SK-N-MC (cell line): ENCODE data around the gene WDR41.
"Not testable (repeated sequence)": the region's sequence is repeated elsewhere in the genome, so short reads cannot be mapped to it uniquely, and the experiment has no call there.

Source experiments
- DNase-seq: peaks from one replicate; pipeline ENCODE4 v3.0.0-alpha.2; 2011; ENCODE audit warnings: low read depth, low spot score
- H3K27ac ChIP-seq: fragments of 200-600 bp; sonication (generic); 2 replicates; pipeline ENCODE4 v1.5.1; 2016; ENCODE audit warnings: mixed run types
- H3K36me3 ChIP-seq: fragments of 200-600 bp; sonication (generic); 2 replicates; pipeline ENCODE4 v1.6.1; 2017; ENCODE audit warnings: antibody characterized with exemption, low read length, mixed read lengths; ENCODE audit not compliant: insufficient read depth
- H3K4me3 ChIP-seq: fragments of 200-600 bp; sonication (generic); 2 replicates; pipeline ENCODE4 v1.5.1; 2016
- H3K9ac ChIP-seq: fragments of 200-600 bp; sonication (generic); 2 replicates; pipeline ENCODE4 v1.8.0; 2017; ENCODE audit warnings: mixed run types, mixed read lengths; ENCODE audit not compliant: insufficient read length
- H3K9me3 ChIP-seq: fragments of 200-600 bp; sonication (generic); 2 replicates; pipeline ENCODE4 v1.6.1; 2017; ENCODE audit warnings: low read depth, mild to moderate bottlenecking, antibody characterized with exemption, low read length, moderate library complexity, mixed read lengths
- EZH2 ChIP-seq: fragments of 200-600 bp; sonication (generic); IDR thresholded peaks from one replicate; pipeline ENCODE4 v1.6.1; 2017; ENCODE audit warnings: antibody characterized with exemption
- FOXP2 ChIP-seq: optimal IDR thresholded peaks from 2 replicates; pipeline ENCODE3; 2011; ENCODE audit warnings: mild to moderate bottlenecking, moderate library complexity; ENCODE audit not compliant: insufficient read depth; ENCODE audit errors: extremely low read length, control extremely low read depth
- POLR2AphosphoS5 ChIP-seq: IDR thresholded peaks from 2 replicates; pipeline ENCODE4 v1.6.1; 2012; ENCODE audit warnings: mild to moderate bottlenecking, low read depth, low read length, borderline replicate concordance

Gene WDR41

GRCh38 chr5:77498952-77499351 lies 6.8 kb upstream of the WDR41 start:
- no peak overlapping the region for H3K27ac ChIP-seq
- H3K4me3 ChIP-seq = no peak overlapping the region
- no peak overlapping the region for H3K9ac ChIP-seq
- no peaks in the 10 kb centered on the region for H3K9me3 ChIP-seq
- no peak for TF ChIP-seq FOXP2
- TF ChIP-seq EZH2 = no peak
- TF ChIP-seq POLR2AphosphoS5 = no peak
- H3K36me3 ChIP-seq = no peaks in the 10 kb centered on the region
- DNase-seq = no peak

GRCh38 chr5:77494935-77495334 lies 2.8 kb upstream of the WDR41 start:
- no peak for DNase-seq
- Histone ChIP-seq H3K36me3 (no peaks in the 10 kb centered on the region), H3K4me3 (no peak overlapping the region), H3K9ac (no peak overlapping the region), H3K27ac (no peak overlapping the region), H3K9me3 (no peaks in the 10 kb centered on the region)
- TF ChIP-seq FOXP2 (no peak), POLR2AphosphoS5 (no peak), EZH2 (no peak)

GRCh38 chr5:77492653-77493000 lies 511 bp upstream of the WDR41 start:
- Histone ChIP-seq H3K27ac (no peak overlapping the region), H3K4me3 (peak overlapping the region; percentile 99), H3K9me3 (no peaks in the 10 kb centered on the region), H3K36me3 (no peaks in the 10 kb centered on the region), H3K9ac (no peak overlapping the region)
- DNase-seq = no peak
- TF ChIP-seq FOXP2 (no peak), EZH2 (no peak), POLR2AphosphoS5 (no peak)

GRCh38 chr5:77490741-77491344 lies 1.3 kb downstream of the WDR41 start:
- DNase-seq, H3K27ac ChIP-seq, H3K36me3 ChIP-seq, H3K9me3 ChIP-seq: not testable (repeated sequence)
- peak overlapping the region; percentile 85 for H3K9ac ChIP-seq
- H3K4me3 ChIP-seq = peak overlapping the region; percentile 99

GRCh38 chr5:77486344-77486962 lies 5.7 kb downstream of the WDR41 start:
- no peaks in the 10 kb centered on the region for H3K36me3 ChIP-seq
- TF ChIP-seq POLR2AphosphoS5 (no peak), EZH2 (no peak), FOXP2 (no peak)
- H3K9ac ChIP-seq = no peak overlapping the region
- no peak overlapping the region for H3K4me3 ChIP-seq
- H3K27ac ChIP-seq = no peak overlapping the region
- DNase-seq = no peak
- no peaks in the 10 kb centered on the region for H3K9me3 ChIP-seq

- TF ChIP-seq EZH2 = no peak
- no peak for TF ChIP-seq POLR2AphosphoS5
- TF ChIP-seq FOXP2 = no peak
- no peaks in the 10 kb centered on the region for H3K36me3 ChIP-seq
- no peak for DNase-seq
Measured at GRCh38 chr5:77483682-77484081, 8.4 kb downstream of the WDR41 start.

GRCh38 chr5:77475041-77475440 lies 17.1 kb downstream of the WDR41 start:
- not testable (repeated sequence) for H3K27ac ChIP-seq, H3K9ac ChIP-seq, H3K36me3 ChIP-seq, H3K9me3 ChIP-seq, H3K4me3 ChIP-seq, DNase-seq

More at GRCh38 chr5:77483682-77484081, 8.4 kb downstream of the WDR41 start:
- no peak overlapping the region for H3K9ac ChIP-seq
- no peak overlapping the region for H3K4me3 ChIP-seq
- H3K9me3 ChIP-seq = no peaks in the 10 kb centered on the region
- no peak overlapping the region for H3K27ac ChIP-seq

- not testable (repeated sequence) for H3K27ac ChIP-seq, H3K4me3 ChIP-seq, H3K36me3 ChIP-seq, DNase-seq, H3K9ac ChIP-seq, H3K9me3 ChIP-seq
Measured at GRCh38 chr5:77468875-77469274, 23.2 kb downstream of the WDR41 start.

GRCh38 chr5:77463905-77464304 lies 28.2 kb downstream of the WDR41 start:
- H3K9ac ChIP-seq = no peak overlapping the region
- H3K4me3 ChIP-seq = no peak overlapping the region
- no peak for DNase-seq
- TF ChIP-seq FOXP2 (no peak), EZH2 (no peak), POLR2AphosphoS5 (no peak)
- H3K36me3 ChIP-seq = no peaks in the 10 kb centered on the region
- no peak overlapping the region for H3K27ac ChIP-seq
- no peaks in the 10 kb centered on the region for H3K9me3 ChIP-seq

GRCh38 chr5:77461287-77461686 lies 30.8 kb downstream of the WDR41 start:
- Histone ChIP-seq H3K9me3 (no peaks in the 10 kb centered on the region), H3K36me3 (no peaks in the 10 kb centered on the region), H3K9ac (no peak overlapping the region), H3K27ac (no peak overlapping the region), H3K4me3 (no peak overlapping the region)
- TF ChIP-seq POLR2AphosphoS5 = no peak
- TF ChIP-seq FOXP2 = no peak
- TF ChIP-seq EZH2 = no peak
- DNase-seq = no peak
